Panc1 (cell line): ENCODE data around the gene MRPL44. TPM values are rescaled to one million over a fixed set of nuclear protein-coding genes. Genes with fewer than 3 reads are reported as not detected.

Experiments used
- ATAC-seq: fragments of 200-7000 bp; cut with Tn5 transposase; 2 replicates; pipeline ENCODE4 v1.9.1; 2020; ENCODE audit warnings: mild to moderate bottlenecking, moderate library complexity
- BruUV-seq: library from RNA; stranded (reverse); fragments of 400-500 nt; replicated peaks from 2 replicates; lab custom pipeline; 2021; lab: Mats Ljungman, UMichigan
- CTCF ChIA-PET: fragments of 300-600 bp; sonication (Branson Sonifier 250); formaldehyde crosslinking; loops from one replicate; lab custom pipeline; 2022; ENCODE audit warnings: antibody characterized with exemption; lab: Charles Lee
- POLR2A ChIA-PET: fragments of 300-600 bp; sonication (Branson Sonifier 250); formaldehyde crosslinking; loops from one replicate; lab custom pipeline; 2022; ENCODE audit warnings: antibody characterized with exemption; lab: Charles Lee
- DNase-seq: peaks from one replicate; pipeline ENCODE4 v3.0.0-alpha.2; 2010; ENCODE audit warnings: low read depth, low spot score
- H3K27ac ChIP-seq: 2 replicates; pipeline ENCODE4 v1.5.1; 2011; ENCODE audit warnings: mild to moderate bottlenecking, low read length, inconsistent platforms
- H3K27me3 ChIP-seq: fragments of 200-500 bp; sonication (Bioruptor generic); 2 replicates; pipeline ENCODE4 v1.6.0; 2014; ENCODE audit warnings: low read length, inconsistent platforms; ENCODE audit not compliant: control insufficient read depth, insufficient read depth
- H3K36me3 ChIP-seq: fragments of 200-500 bp; sonication (Bioruptor generic); 2 replicates; pipeline ENCODE4 v1.5.1; 2014; ENCODE audit warnings: inconsistent platforms, mild to moderate bottlenecking, low read length, moderate library complexity; ENCODE audit not compliant: control insufficient read depth, insufficient read depth
- H3K4me1 ChIP-seq: 2 replicates; pipeline ENCODE4 v1.5.1; 2011; ENCODE audit warnings: inconsistent platforms, mild to moderate bottlenecking, low read length, moderate library complexity; ENCODE audit not compliant: control insufficient read depth, insufficient read depth
- H3K4me3 ChIP-seq, 2 experiments: 2 replicates each; pipeline ENCODE4 v1.5.1; 2011 to 2012; ENCODE audit warnings: low read depth in 2 of 2, low read length in 2 of 2, mild to moderate bottlenecking in 2 of 2, inconsistent platforms in 1 of 2, moderate library complexity in 1 of 2
- H3K9me3 ChIP-seq: fragments of 200-500 bp; sonication (Bioruptor generic); 2 replicates; pipeline ENCODE4 v1.5.1; 2014; ENCODE audit warnings: low read depth, mild to moderate bottlenecking, inconsistent platforms, low read length, moderate library complexity; ENCODE audit not compliant: control insufficient read depth, insufficient read depth
- POLR2AphosphoS5 ChIP-seq: IDR thresholded peaks from 2 replicates; pipeline ENCODE4 v1.6.1; 2012; ENCODE audit warnings: mild to moderate bottlenecking, low read depth, low read length, moderate library complexity
- SIN3A ChIP-seq: IDR thresholded peaks from 2 replicates; pipeline ENCODE4 v1.6.1; 2012; ENCODE audit warnings: low read depth, mild to moderate bottlenecking, low read length, moderate library complexity, borderline replicate concordance; ENCODE audit not compliant: insufficient read depth
- TCF7L2 ChIP-seq: IDR thresholded peaks from 2 replicates; pipeline ENCODE4 v1.6.1; 2011; ENCODE audit warnings: mild to moderate bottlenecking, low read depth, low read length, inconsistent platforms
- in situ Hi-C: cut with HindIII; loops from 2 replicates; pipeline ENCODE4 v1.10.0; 2016; ENCODE audit warnings: low sequenced_read_pairs, low pct_unique_long_range_greater_than_20kb
- intact Hi-C: fragments of 100-400 bp; cut with micrococcal nuclease; formaldehyde crosslinking; loops from one replicate; pipeline ENCODE4 v1.10.0; 2022; ENCODE audit not compliant: unreplicated experiment
- total RNA-seq: library from RNA; stranded (reverse); gene quantifications from one replicate; pipeline ENCODE4 v1.2.1, GENCODE V29; 2021; ENCODE audit not compliant: unreplicated experiment
- TF ChIP-seq, protein P1 (sequence below): fragments of 450-650 bp; IDR thresholded peaks from 2 replicates; pipeline ENCODE4 v1.5.1; 2017; ENCODE audit warnings: mild to moderate bottlenecking
- TF ChIP-seq, protein P2 (sequence below), 2 experiments: IDR thresholded peaks; 2 replicates each; pipeline ENCODE4 v1.6.1; 2011 to 2012; ENCODE audit warnings: low read depth in 2 of 2, control low read depth in 1 of 2, low read length in 1 of 2, mild to moderate bottlenecking in 1 of 2, moderate library complexity in 1 of 2; ENCODE audit not compliant: insufficient read depth in 1 of 2

MRPL44 gene
- total RNA-seq, 1 experiment from 2014 or later = 27.8 TPM

DNA sequence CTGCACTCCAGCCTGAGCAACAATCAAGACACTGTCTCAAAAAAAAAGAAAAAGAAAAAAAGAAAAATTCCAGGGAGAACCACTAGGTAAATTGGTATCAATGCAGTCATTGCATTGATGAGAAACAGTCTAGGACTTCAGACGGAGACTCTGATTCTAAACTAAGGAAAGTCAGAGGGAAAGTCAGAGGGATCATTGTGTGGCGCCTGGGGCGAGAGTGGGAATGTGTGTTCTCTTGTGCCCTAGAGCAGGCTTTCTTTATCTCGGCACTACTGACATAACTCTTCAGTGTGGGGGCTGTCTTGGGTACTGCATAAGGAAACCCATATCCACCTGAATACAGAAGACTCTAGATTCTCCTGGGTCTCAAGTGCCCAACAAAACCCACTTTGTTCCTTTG lies 57.1 kb downstream of the MRPL44 start:
- DNase-seq (no peak), ATAC-seq (0 out of 2 replicates have a peak, but pooled peaks have one; percentile 26)
- no peaks in the 10 kb centered on the region for H3K27me3 ChIP-seq
- ChIA-PET CTCF (no interaction called here), POLR2A (no interaction called here)
- H3K36me3 ChIP-seq = no peaks in the 10 kb centered on the region
- TF ChIP-seq POLR2AphosphoS5 (no peak), TCF7L2 (no peak), SIN3A (no peak)
- TF ChIP-seq, protein P1, sequence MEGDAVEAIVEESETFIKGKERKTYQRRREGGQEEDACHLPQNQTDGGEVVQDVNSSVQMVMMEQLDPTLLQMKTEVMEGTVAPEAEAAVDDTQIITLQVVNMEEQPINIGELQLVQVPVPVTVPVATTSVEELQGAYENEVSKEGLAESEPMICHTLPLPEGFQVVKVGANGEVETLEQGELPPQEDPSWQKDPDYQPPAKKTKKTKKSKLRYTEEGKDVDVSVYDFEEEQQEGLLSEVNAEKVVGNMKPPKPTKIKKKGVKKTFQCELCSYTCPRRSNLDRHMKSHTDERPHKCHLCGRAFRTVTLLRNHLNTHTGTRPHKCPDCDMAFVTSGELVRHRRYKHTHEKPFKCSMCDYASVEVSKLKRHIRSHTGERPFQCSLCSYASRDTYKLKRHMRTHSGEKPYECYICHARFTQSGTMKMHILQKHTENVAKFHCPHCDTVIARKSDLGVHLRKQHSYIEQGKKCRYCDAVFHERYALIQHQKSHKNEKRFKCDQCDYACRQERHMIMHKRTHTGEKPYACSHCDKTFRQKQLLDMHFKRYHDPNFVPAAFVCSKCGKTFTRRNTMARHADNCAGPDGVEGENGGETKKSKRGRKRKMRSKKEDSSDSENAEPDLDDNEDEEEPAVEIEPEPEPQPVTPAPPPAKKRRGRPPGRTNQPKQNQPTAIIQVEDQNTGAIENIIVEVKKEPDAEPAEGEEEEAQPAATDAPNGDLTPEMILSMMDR = no peak
- TF ChIP-seq, protein P2, sequence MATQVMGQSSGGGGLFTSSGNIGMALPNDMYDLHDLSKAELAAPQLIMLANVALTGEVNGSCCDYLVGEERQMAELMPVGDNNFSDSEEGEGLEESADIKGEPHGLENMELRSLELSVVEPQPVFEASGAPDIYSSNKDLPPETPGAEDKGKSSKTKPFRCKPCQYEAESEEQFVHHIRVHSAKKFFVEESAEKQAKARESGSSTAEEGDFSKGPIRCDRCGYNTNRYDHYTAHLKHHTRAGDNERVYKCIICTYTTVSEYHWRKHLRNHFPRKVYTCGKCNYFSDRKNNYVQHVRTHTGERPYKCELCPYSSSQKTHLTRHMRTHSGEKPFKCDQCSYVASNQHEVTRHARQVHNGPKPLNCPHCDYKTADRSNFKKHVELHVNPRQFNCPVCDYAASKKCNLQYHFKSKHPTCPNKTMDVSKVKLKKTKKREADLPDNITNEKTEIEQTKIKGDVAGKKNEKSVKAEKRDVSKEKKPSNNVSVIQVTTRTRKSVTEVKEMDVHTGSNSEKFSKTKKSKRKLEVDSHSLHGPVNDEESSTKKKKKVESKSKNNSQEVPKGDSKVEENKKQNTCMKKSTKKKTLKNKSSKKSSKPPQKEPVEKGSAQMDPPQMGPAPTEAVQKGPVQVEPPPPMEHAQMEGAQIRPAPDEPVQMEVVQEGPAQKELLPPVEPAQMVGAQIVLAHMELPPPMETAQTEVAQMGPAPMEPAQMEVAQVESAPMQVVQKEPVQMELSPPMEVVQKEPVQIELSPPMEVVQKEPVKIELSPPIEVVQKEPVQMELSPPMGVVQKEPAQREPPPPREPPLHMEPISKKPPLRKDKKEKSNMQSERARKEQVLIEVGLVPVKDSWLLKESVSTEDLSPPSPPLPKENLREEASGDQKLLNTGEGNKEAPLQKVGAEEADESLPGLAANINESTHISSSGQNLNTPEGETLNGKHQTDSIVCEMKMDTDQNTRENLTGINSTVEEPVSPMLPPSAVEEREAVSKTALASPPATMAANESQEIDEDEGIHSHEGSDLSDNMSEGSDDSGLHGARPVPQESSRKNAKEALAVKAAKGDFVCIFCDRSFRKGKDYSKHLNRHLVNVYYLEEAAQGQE (IDR thresholded peaks at IDR 0.05; ENCODE audit: insufficient read depth in 1 of 2, low read depth in 2 of 2, low read length in 1 of 2) = no peak
- BruUV-seq = no TSS peak
- in situ Hi-C loops = no loop called here
- intact Hi-C loops = no loop called here
- H3K9me3 ChIP-seq = no peaks in the 10 kb centered on the region
- H3K4me1 ChIP-seq = no peaks in the 10 kb centered on the region
- no peak overlapping the region for H3K27ac ChIP-seq
- H3K4me3 ChIP-seq = no peak overlapping the region

DNA sequence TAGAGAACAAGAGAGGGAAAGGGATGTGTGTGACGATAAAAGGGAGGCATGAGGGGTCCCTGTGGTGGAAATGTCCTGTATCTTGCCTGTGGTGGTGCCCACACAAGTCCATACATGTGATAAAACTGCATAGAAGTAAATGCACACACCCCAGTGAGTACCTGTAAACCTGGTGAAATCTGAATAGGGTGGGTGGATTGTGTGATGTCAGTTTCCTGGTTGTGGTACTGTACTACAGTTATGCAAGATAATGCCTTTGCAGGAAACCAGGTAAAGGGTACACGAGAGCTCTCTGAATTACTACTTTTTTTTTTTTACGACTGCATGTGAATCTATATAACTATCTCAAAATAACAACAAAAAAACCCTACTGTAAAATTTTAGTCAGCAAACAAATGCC lies 59.7 kb downstream of the MRPL44 start:
- TF ChIP-seq, protein P2 (IDR thresholded peaks at IDR 0.05; ENCODE audit: insufficient read depth in 1 of 2, low read depth in 2 of 2, low read length in 1 of 2) = no peak
- TF ChIP-seq, protein P1 = no peak
- TF ChIP-seq SIN3A = no peak
- TF ChIP-seq TCF7L2 = no peak
- TF ChIP-seq POLR2AphosphoS5 = no peak
- intact Hi-C loops = no loop called here
- POLR2A ChIA-PET = no interaction called here
- ATAC-seq (no peak), DNase-seq (no peak)
- Histone ChIP-seq H3K4me1 (no peaks in the 10 kb centered on the region), H3K4me3 (no peak overlapping the region), H3K36me3 (no peaks in the 10 kb centered on the region), H3K9me3 (no peaks in the 10 kb centered on the region), H3K27ac (no peak overlapping the region), H3K27me3 (no peaks in the 10 kb centered on the region)
- in situ Hi-C loops = no loop called here
- no TSS peak for BruUV-seq
- CTCF ChIA-PET = no interaction called here

Other genes with a start within 250 kb of the MRPL44 start
- 66.3 TPM for gene AP1S3, start 119.9 kb upstream of the MRPL44 start, total RNA-seq
- gene WDFY1, start 12.1 kb upstream of the MRPL44 start, total RNA-seq = 48.5 TPM
- gene SERPINE2, start 81.8 kb downstream of the MRPL44 start, total RNA-seq = 3.1 TPM